KMS-11 (cell line): Measurements from ENCODE around the gene CERS6.

ENCODE experiments used
- H2AFZ ChIP-seq: fragments of 200-600 bp; sonication (generic); 2 replicates; pipeline ENCODE4 v1.6.1; 2016; ENCODE audit warnings: antibody characterized with exemption, mixed run types, low read depth
- H3K27ac ChIP-seq: fragments of 200-600 bp; sonication (generic); 2 replicates; pipeline ENCODE4 v1.6.1; 2016; ENCODE audit warnings: mild to moderate bottlenecking, mixed run types
- H3K27me3 ChIP-seq: fragments of 200-600 bp; sonication (generic); 2 replicates; pipeline ENCODE4 v1.6.1; 2017; ENCODE audit warnings: mild to moderate bottlenecking, low read depth, mixed run types, moderate library complexity; ENCODE audit not compliant: insufficient read depth
- H3K36me3 ChIP-seq: fragments of 200-600 bp; sonication (generic); 2 replicates; pipeline ENCODE4 v1.6.1; 2017; ENCODE audit warnings: mild to moderate bottlenecking, mixed run types; ENCODE audit not compliant: insufficient read depth
- H3K4me1 ChIP-seq: fragments of 200-600 bp; sonication (generic); 2 replicates; pipeline ENCODE4 v1.6.1; 2016; ENCODE audit warnings: mild to moderate bottlenecking, low read depth, mixed run types; ENCODE audit not compliant: poor library complexity, severe bottlenecking
- H3K4me2 ChIP-seq: fragments of 200-600 bp; sonication (generic); 2 replicates; pipeline ENCODE4 v1.7.0; 2016; ENCODE audit warnings: mild to moderate bottlenecking, mixed run types
- H3K4me3 ChIP-seq: fragments of 200-600 bp; sonication (generic); IDR thresholded peaks from 2 replicates; pipeline ENCODE4 v1.6.1; 2017; ENCODE audit warnings: low read depth, low read length, mixed read lengths; ENCODE audit not compliant: insufficient read depth
- H3K79me2 ChIP-seq: fragments of 200-600 bp; sonication (generic); 2 replicates; pipeline ENCODE4 v1.6.1; 2016; ENCODE audit warnings: low read depth, mixed run types; ENCODE audit not compliant: insufficient read depth
- H3K9ac ChIP-seq: fragments of 200-600 bp; sonication (generic); 2 replicates; pipeline ENCODE4 v1.6.1; 2016; ENCODE audit warnings: mild to moderate bottlenecking, mixed run types
- H4K20me1 ChIP-seq: fragments of 200-600 bp; sonication (generic); 2 replicates; pipeline ENCODE4 v1.6.1; 2016; ENCODE audit warnings: mild to moderate bottlenecking, mixed run types; ENCODE audit not compliant: insufficient read depth
- CTCF ChIP-seq: fragments of 200-600 bp; sonication (generic); conservative IDR thresholded peaks from 2 replicates; pipeline ENCODE4 v1.6.1; 2017; ENCODE audit warnings: low read depth, mild to moderate bottlenecking, antibody characterized with exemption, low read length, moderate library complexity, mixed read lengths

Gene CERS6

GRCh38 chr2:168436840-168437239 is 19.2 kb upstream of the CERS6 start:
- Histone ChIP-seq H3K27me3 (no peaks in the 10 kb centered on the region), H3K4me3 (no peak overlapping the region), H2AFZ (no peak overlapping the region), H3K4me1 (peaks cover 27% of the 10 kb centered on the region), H3K79me2 (no peaks in the 10 kb centered on the region), H4K20me1 (no peaks in the 10 kb centered on the region), H3K4me2 (no peak overlapping the region), H3K9ac (no peak overlapping the region), H3K36me3 (no peaks in the 10 kb centered on the region), H3K27ac (no peak overlapping the region)
- TF ChIP-seq CTCF, result no peak

GRCh38 chr2:168438553-168438952 is 17.5 kb upstream of the CERS6 start:
- no peak for TF ChIP-seq CTCF
- Histone ChIP-seq H3K4me3 (no peak overlapping the region), H3K27me3 (no peaks in the 10 kb centered on the region), H3K9ac (no peak overlapping the region), H4K20me1 (no peaks in the 10 kb centered on the region), H3K79me2 (no peaks in the 10 kb centered on the region), H2AFZ (no peak overlapping the region), H3K4me1 (peaks cover 10% of the 10 kb centered on the region), H3K27ac (no peak overlapping the region), H3K4me2 (no peak overlapping the region), H3K36me3 (no peaks in the 10 kb centered on the region)

DNA sequence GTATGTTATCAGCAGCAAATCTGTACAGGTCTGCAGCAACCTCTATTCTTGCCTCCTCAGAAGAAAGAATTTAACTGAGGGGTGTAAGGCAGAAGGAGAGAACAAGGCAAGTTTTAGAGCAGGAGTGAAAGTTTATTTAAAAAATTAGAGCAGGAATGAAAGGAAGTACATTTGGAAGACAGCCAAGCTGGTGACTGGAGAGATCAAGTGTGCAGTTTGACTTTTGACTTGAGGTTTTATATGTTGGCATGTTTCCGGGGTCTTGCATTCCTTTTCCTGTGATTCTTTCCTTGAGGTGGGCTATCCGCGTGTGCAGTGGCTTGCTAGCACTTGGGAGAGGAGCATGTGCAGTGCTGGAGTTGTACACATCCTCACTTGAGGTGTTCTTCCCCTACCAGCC is 16.5 kb upstream of the CERS6 start:
- H3K4me1 ChIP-seq, result peaks cover under 1% of the 10 kb centered on the region
- H3K27ac ChIP-seq, result no peak overlapping the region
- TF ChIP-seq CTCF, result no peak
- no peak overlapping the region for H3K9ac ChIP-seq
- no peak overlapping the region for H3K4me2 ChIP-seq
- no peaks in the 10 kb centered on the region for H4K20me1 ChIP-seq
- H3K36me3 ChIP-seq, result no peaks in the 10 kb centered on the region
- H3K27me3 ChIP-seq, result no peaks in the 10 kb centered on the region
- no peaks in the 10 kb centered on the region for H3K79me2 ChIP-seq
- H3K4me3 ChIP-seq, result no peak overlapping the region
- H2AFZ ChIP-seq, result no peak overlapping the region

DNA sequence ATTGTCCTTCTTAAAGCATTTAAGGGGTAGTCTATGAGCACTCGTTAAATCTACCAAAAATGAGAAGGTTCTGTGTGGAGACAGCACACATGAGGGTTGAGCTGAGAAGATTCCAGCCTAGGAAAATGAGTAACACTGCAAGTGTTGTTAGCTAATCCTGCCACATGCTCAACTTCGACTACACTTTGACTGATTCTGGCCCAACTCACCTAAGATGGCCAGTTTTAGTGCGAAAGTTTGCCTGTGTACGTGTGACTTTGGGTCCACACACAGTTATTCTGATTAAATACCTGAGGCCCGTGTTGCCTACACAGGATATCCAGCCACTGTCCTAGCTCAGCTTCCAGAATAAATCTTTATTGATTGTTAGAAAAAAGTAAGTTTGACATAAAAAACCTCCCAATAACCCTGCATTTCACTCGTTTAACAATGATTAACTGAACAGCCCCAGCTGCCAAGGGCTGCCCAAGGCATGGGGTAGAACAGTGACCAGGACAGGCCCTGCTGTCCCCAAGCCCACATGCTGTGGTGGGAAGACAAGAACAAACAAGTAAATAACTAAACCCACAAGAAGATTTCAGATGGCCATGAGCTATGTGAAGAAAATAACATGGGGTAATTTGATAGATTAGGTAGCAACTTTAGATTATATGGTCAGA is 14.7 kb upstream of the CERS6 start:
- Histone ChIP-seq H3K4me2 (no peak overlapping the region), H3K27me3 (no peaks in the 10 kb centered on the region), H3K27ac (no peak overlapping the region), H3K36me3 (no peaks in the 10 kb centered on the region), H3K9ac (no peak overlapping the region), H4K20me1 (no peaks in the 10 kb centered on the region), H2AFZ (no peak overlapping the region), H3K4me3 (no peak overlapping the region), H3K79me2 (no peaks in the 10 kb centered on the region), H3K4me1 (no peaks in the 10 kb centered on the region)
- no peak for TF ChIP-seq CTCF
